ENCODE data around the gene FILIP1. TPM values are rescaled to one million over a fixed set of nuclear protein-coding genes. Genes with fewer than 3 reads are reported as not detected.

The FILIP1 gene
- total RNA-seq, 1 experiment from 2014 or later = 0.15 TPM

DNA sequence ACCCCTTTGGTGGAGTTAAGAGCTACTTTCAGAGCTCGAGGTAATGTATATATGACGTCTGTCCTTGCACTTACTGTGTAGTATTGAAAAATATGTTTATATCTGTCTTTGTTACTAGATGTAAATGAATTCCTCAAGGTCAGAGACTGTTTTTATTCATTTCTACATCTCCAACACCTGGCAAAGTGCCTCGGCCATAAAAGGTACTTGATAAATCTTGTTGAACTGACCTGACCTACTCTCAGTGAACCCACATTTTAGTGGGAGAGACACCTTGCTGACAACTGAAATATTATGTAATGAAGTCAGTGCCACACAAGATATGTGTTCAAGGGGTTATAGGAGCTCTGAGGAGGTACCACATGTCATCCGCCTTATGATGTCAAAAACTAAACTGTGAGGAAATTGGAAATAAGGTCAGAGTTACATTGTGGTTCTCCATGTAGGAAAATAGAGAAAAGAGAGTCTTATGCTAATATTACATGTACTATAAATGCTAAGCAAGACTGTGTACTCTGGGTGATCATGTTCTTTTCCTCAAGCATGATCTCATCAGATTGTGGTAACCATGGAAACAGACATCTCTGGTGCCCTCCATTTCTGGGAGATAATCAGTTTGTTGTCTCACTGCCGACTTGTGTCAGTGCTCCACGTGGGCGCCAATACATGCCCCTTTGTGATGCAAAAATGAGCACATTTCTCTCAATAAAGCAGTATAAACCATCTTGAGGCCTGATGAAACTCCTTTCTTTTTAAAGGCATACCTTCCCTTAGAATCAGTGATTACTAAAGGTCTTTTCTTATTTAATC is 203.3 kb downstream of the FILIP1 start:
- Histone ChIP-seq H3K27me3 (ENCODE audit: low read length) (no peaks in the 10 kb centered on the region), H3K36me3 (ENCODE audit: insufficient read depth, low read length) (no peaks in the 10 kb centered on the region), H3K4me1 (ENCODE audit: low read length) (peaks cover 28% of the 10 kb centered on the region), H3K4me2 (ENCODE audit: low read depth, low read length, poor library complexity, severe bottlenecking) (no peak overlapping the region), H2AFZ (ENCODE audit: low read length) (no peak overlapping the region), H3K27ac (ENCODE audit: low read length) (no peak overlapping the region), H3K79me2 (ENCODE audit: low read length) (peaks cover 40% of the 10 kb centered on the region), H4K20me1 (ENCODE audit: insufficient read depth, low read depth, low read length) (no peaks in the 10 kb centered on the region), H3K9ac (ENCODE audit: low read length) (no peak overlapping the region), H3K9me2 (replicated peaks; ENCODE audit: insufficient read depth, low read length) (no peaks in the 10 kb centered on the region), H3K4me3 (ENCODE audit: low read length) (no peak overlapping the region), H3K9me3 (ENCODE audit: low read length) (no peaks in the 10 kb centered on the region)
- DNase-seq = no peak

DNA sequence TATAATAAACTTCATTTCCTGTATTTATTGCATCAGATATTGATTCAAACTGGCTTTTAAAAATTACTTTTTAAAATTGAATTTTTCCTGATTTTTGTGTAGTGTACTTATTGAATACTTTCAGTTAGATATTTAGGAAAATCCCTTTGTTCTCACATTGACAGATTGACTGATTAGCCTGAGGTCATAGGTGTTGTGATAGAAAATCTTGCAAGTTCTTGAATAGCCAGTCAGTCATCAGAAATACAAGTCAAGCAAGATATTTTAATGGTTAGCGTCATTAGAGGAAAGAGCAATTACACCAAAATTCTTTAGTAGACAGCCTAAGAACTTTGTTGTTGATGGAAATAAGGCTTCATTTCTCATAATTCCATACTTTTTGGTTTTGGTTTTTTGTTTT is 205.6 kb downstream of the FILIP1 start:
- Histone ChIP-seq H2AFZ (ENCODE audit: low read length) (no peak overlapping the region), H3K4me3 (ENCODE audit: low read length) (no peak overlapping the region)

DNA sequence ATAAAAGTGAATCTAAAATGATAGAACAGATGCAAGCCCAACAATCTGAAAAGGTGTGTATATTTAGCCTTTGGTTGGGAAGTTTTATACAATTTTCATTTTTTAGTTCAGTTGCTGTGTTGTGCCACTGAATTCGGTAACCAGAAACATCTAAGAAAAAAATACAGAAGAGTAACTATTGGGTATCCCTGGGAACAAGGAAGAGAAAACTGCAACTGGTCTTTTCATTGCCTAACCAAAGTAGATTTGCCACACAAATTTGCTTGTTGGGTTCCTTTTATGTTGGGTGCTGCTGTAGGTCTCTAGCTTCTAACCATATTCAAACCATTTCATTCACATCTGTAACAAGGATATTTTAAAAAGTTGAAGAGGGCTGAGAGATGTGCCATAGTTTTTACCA is 206.2 kb downstream of the FILIP1 start:
- Histone ChIP-seq H3K9ac (ENCODE audit: low read length) (peak overlapping the region; percentile 9; the same call in 1 of the 2 replicates), H3K4me3 (ENCODE audit: low read length) (peak overlapping the region; percentile 95), H3K9me2 (replicated peaks; ENCODE audit: insufficient read depth, low read length) (no peaks in the 10 kb centered on the region), H2AFZ (ENCODE audit: low read length) (no peak overlapping the region), H3K79me2 (ENCODE audit: low read length) (peaks cover 62% of the 10 kb centered on the region), H3K36me3 (ENCODE audit: insufficient read depth, low read length) (no peaks in the 10 kb centered on the region), H4K20me1 (ENCODE audit: insufficient read depth, low read depth, low read length) (peaks cover 17% of the 10 kb centered on the region), H3K4me1 (ENCODE audit: low read length) (peaks cover 34% of the 10 kb centered on the region), H3K27me3 (ENCODE audit: low read length) (no peaks in the 10 kb centered on the region), H3K9me3 (ENCODE audit: low read length) (no peaks in the 10 kb centered on the region), H3K27ac (ENCODE audit: low read length) (peak overlapping the region; percentile 59; the same call in 1 of the 2 replicates), H3K4me2 (ENCODE audit: low read depth, low read length, poor library complexity, severe bottlenecking) (peak overlapping the region; percentile 87)
- DNase-seq = peak; percentile 51

More for the DNA sequence above, 205.6 kb downstream of the FILIP1 start:
- Histone ChIP-seq H3K27me3 (ENCODE audit: low read length) (no peaks in the 10 kb centered on the region), H3K4me2 (ENCODE audit: low read depth, low read length, poor library complexity, severe bottlenecking) (peak overlapping the region; percentile 87), H3K9me3 (ENCODE audit: low read length) (no peaks in the 10 kb centered on the region), H3K9ac (ENCODE audit: low read length) (no peak overlapping the region), H3K9me2 (replicated peaks; ENCODE audit: insufficient read depth, low read length) (no peaks in the 10 kb centered on the region), H3K4me1 (ENCODE audit: low read length) (peaks cover 30% of the 10 kb centered on the region), H3K27ac (ENCODE audit: low read length) (peak overlapping the region; percentile 59; the same call in 1 of the 2 replicates), H4K20me1 (ENCODE audit: insufficient read depth, low read depth, low read length) (peaks cover 12% of the 10 kb centered on the region; the same call in 1 of the 2 replicates), H3K79me2 (ENCODE audit: low read length) (peaks cover 56% of the 10 kb centered on the region), H3K36me3 (ENCODE audit: insufficient read depth, low read length) (no peaks in the 10 kb centered on the region)
- DNase-seq = no peak

DNA sequence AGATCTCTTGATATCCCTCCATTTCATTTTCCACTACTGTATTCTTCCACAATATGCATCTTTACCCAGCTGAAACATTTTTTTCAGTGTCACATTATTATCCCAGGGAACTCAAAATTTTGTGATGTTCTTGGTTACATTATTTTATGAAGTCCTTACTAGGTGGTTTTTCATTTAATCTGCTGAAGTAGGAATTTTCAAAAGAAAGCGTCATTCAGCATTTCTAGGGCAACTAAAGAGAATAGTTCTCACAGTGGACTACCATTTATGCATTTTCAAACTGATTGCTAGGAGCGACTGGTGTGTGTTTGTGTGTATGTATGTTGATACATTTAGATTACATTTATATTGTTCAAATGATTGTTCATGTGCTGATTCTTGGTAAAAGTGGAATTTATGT is 206.6 kb downstream of the FILIP1 start:
- H3K27ac ChIP-seq (ENCODE audit: low read length) = peak overlapping the region; percentile 59; the same call in 1 of the 2 replicates
- H3K9me3 ChIP-seq (ENCODE audit: low read length) = no peaks in the 10 kb centered on the region
- H3K36me3 ChIP-seq (ENCODE audit: insufficient read depth, low read length) = no peaks in the 10 kb centered on the region
- no peaks in the 10 kb centered on the region for H3K9me2 ChIP-seq (replicated peaks; ENCODE audit: insufficient read depth, low read length)
- peaks cover 38% of the 10 kb centered on the region for H3K4me1 ChIP-seq (ENCODE audit: low read length)
- H3K4me3 ChIP-seq (ENCODE audit: low read length) = peak overlapping the region; percentile 95
- H2AFZ ChIP-seq (ENCODE audit: low read length) = no peak overlapping the region
- peaks cover 67% of the 10 kb centered on the region for H3K79me2 ChIP-seq (ENCODE audit: low read length)
- H4K20me1 ChIP-seq (ENCODE audit: insufficient read depth, low read depth, low read length) = peaks cover 17% of the 10 kb centered on the region
- peak overlapping the region; percentile 87 for H3K4me2 ChIP-seq (ENCODE audit: low read depth, low read length, poor library complexity, severe bottlenecking)
- peak overlapping the region; percentile 9; the same call in 1 of the 2 replicates for H3K9ac ChIP-seq (ENCODE audit: low read length)
- DNase-seq = no peak
- no peaks in the 10 kb centered on the region for H3K27me3 ChIP-seq (ENCODE audit: low read length)

DNA sequence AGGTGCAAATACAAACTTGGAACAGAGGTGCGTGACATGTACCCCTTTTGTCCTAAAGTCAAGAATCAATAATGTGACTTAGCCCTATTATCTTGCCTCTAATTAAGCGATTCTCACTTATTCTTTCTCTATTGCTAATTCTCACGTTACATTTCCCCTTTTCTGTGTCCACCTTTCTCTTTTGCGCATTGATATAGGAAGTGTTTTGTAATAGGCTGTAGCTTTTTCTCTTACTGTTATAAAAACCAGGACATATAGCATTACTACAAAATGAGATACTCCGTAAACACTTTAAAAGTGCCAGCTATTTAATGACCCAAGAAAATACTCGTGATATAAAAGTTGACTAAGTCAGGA is 208.3 kb downstream of the FILIP1 start:
- no peaks in the 10 kb centered on the region for H3K9me3 ChIP-seq (ENCODE audit: low read length)
- H4K20me1 ChIP-seq (ENCODE audit: insufficient read depth, low read depth, low read length) = peaks cover 17% of the 10 kb centered on the region
- peak overlapping the region; percentile 89 for H3K9ac ChIP-seq (ENCODE audit: low read length)
- no peaks in the 10 kb centered on the region for H3K27me3 ChIP-seq (ENCODE audit: low read length)
- H3K4me2 ChIP-seq (ENCODE audit: low read depth, low read length, poor library complexity, severe bottlenecking) = peak overlapping the region; percentile 87
- H3K79me2 ChIP-seq (ENCODE audit: low read length) = peaks cover 83% of the 10 kb centered on the region
- DNase-seq = peak; percentile 78
- peaks cover 55% of the 10 kb centered on the region for H3K4me1 ChIP-seq (ENCODE audit: low read length)
- peak overlapping the region; percentile 84 for H3K27ac ChIP-seq (ENCODE audit: low read length)
- 0 out of 2 replicates have a peak, but pooled peaks cover 3% of the 10 kb centered on the region for H3K36me3 ChIP-seq (ENCODE audit: insufficient read depth, low read length)
- peak overlapping the region; percentile 95 for H3K4me3 ChIP-seq (ENCODE audit: low read length)
- H3K9me2 ChIP-seq (replicated peaks; ENCODE audit: insufficient read depth, low read length) = no peaks in the 10 kb centered on the region
- H2AFZ ChIP-seq (ENCODE audit: low read length) = 0 out of 2 replicates have a peak overlapping the region, but pooled peaks have one; percentile 63

DNA sequence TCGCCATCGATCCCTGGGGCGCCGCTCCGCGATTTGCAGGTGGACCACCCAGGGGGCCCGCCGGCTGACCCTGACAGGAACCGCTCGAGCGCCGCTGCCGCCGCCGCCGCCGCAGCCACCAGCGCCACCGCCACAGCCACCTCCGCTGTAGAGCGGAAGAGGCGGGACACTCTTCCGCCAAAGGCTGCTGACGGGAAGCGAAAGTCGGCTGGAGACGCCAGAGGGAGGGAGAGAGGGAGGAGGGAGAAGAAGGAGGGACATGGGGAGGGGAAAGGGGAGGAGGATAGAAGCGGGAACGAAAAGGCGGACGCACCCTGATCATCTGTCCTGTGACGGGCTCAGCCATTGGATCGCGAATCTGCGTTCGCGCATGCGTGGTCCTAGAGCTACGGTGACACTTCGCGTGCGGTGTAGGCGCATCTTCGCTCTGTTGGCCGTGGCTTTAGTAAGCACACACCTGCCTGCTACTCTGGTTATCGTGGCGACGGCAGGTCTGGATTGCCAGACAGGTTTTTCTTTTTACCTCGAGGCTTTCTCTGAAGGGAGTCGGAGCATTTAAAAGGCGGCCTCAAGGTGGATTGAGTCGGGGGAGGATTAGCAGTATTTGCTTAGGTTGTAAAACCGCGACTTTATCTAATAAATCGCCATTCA is 208.8 kb downstream of the FILIP1 start, which contains the start of gene TMEM30A:
Gene TMEM30A (minus strand): TSS at position 161 of the 651 bp plus-strand sequence. CDS start 154 bp downstream, at position 7.
- Histone ChIP-seq H3K27ac (ENCODE audit: low read length) (peak within 1 kb of the TSS; percentile 84), H3K9me3 (ENCODE audit: low read length) (no peaks in the 10 kb centered on the region), H3K27me3 (ENCODE audit: low read length) (no peaks in the 10 kb centered on the region), H3K9ac (ENCODE audit: low read length) (peak within 1 kb of the TSS; percentile 89), H3K9me2 (replicated peaks; ENCODE audit: insufficient read depth, low read length) (no peaks in the 10 kb centered on the region), H3K4me3 (ENCODE audit: low read length) (peak within 1 kb of the TSS; percentile 95), H3K36me3 (ENCODE audit: insufficient read depth, low read length) (peaks cover 3% of the 10 kb centered on the region; the same call in 1 of the 2 replicates), H3K79me2 (ENCODE audit: low read length) (peaks cover 83% of the 10 kb centered on the region), H2AFZ (ENCODE audit: low read length) (peak within 1 kb of the TSS; percentile 63; the same call in 1 of the 2 replicates), H4K20me1 (ENCODE audit: insufficient read depth, low read depth, low read length) (peaks cover 17% of the 10 kb centered on the region), H3K4me2 (ENCODE audit: low read depth, low read length, poor library complexity, severe bottlenecking) (peak within 1 kb of the TSS; percentile 87), H3K4me1 (ENCODE audit: low read length) (peaks cover 59% of the 10 kb centered on the region)
- DNase-seq = peak; percentile 99

DNA sequence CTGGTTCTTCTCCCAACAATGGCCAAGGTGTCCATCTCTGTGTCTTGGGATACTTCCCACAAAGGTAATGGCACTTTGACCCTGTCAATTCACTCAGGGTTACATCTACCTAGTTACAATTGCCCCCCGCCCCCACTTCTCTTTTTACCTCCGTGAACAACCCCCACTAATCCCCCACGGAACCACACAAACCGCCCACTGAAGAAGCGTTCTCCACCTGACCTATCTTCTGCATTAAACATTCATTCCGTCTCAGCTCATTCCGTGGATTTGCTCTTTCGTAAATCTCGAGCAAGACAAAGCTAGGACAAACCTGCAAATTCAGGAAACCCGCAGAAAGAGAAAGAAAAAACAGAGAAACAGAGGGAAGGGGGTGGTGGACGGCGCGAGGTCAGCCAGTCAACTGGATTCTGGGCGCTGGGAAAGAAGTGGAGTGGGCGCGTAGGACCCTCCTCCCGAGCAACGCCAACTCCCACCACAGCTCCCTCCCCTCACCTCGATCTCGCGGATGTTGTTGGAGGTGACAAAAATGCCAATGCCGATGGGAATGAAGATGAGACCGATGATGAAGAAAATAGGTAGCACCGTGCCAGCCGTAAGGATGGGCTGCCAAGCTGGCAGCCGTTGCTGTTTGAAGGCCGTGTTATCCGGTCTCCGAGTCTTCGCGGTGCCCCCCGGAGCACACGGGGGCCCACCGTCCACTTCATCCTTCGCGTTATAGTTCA is 209.5 kb downstream of the FILIP1 start:
- Histone ChIP-seq H3K79me2 (ENCODE audit: low read length) (peaks cover 90% of the 10 kb centered on the region), H3K9me3 (ENCODE audit: low read length) (no peaks in the 10 kb centered on the region), H3K27ac (ENCODE audit: low read length) (peak overlapping the region; percentile 77), H3K9ac (ENCODE audit: low read length) (peak overlapping the region; percentile 89), H4K20me1 (ENCODE audit: insufficient read depth, low read depth, low read length) (peaks cover 17% of the 10 kb centered on the region), H3K4me1 (ENCODE audit: low read length) (peaks cover 63% of the 10 kb centered on the region), H3K4me2 (ENCODE audit: low read depth, low read length, poor library complexity, severe bottlenecking) (peak overlapping the region; percentile 87), H3K36me3 (ENCODE audit: insufficient read depth, low read length) (peaks cover 9% of the 10 kb centered on the region; the same call in 1 of the 2 replicates), H3K27me3 (ENCODE audit: low read length) (no peaks in the 10 kb centered on the region), H2AFZ (ENCODE audit: low read length) (no peak overlapping the region; the same call in 1 of the 2 replicates), H3K9me2 (replicated peaks; ENCODE audit: insufficient read depth, low read length) (no peaks in the 10 kb centered on the region), H3K4me3 (ENCODE audit: low read length) (peak overlapping the region; percentile 95)
- DNase-seq = peak; percentile 70
